Neural cell (in vitro differentiated cells): Measurements from ENCODE around the gene ACTN1. TPM values are rescaled to one million over a fixed set of nuclear protein-coding genes. Genes with fewer than 3 reads are reported as not detected.

Source experiments
- H2AFZ ChIP-seq: fragments of 200-600, 300-800 bp; sonication (generic), shearing (Covaris generic); 2 replicates; pipeline ENCODE4 v1.6.0; 2014; ENCODE audit warnings: low read depth, mild to moderate bottlenecking, antibody characterized with exemption, low read length, moderate library complexity
- H3F3A ChIP-seq: fragments of 200-600 bp; shearing (Covaris generic); 2 replicates; pipeline ENCODE4 v1.6.1; 2016; ENCODE audit warnings: mild to moderate bottlenecking, moderate library complexity, mixed read lengths, antibody characterized with exemption, low read length; ENCODE audit not compliant: insufficient read depth, poor library complexity, severe bottlenecking
- H3K27ac ChIP-seq: fragments of 200-600, 300-800 bp; sonication (generic), shearing (Covaris generic); 2 replicates; pipeline ENCODE4 v1.5.1; 2014; ENCODE audit warnings: mild to moderate bottlenecking, low read length, moderate library complexity
- H3K27me3 ChIP-seq: fragments of 300-800, 200-600 bp; sonication (generic), shearing (Covaris generic); 2 replicates; pipeline ENCODE4 v1.6.0; 2014; ENCODE audit warnings: mild to moderate bottlenecking, low read depth, low read length, moderate library complexity; ENCODE audit not compliant: insufficient read depth
- H3K36me3 ChIP-seq: fragments of 300-800, 200-600 bp; sonication (generic), shearing (Covaris generic); 2 replicates; pipeline ENCODE4 v1.5.1; 2014; ENCODE audit warnings: mild to moderate bottlenecking, antibody characterized with exemption, low read length, moderate library complexity; ENCODE audit not compliant: insufficient read depth
- H3K4me2 ChIP-seq: fragments of 300-800, 200-600 bp; sonication (generic), shearing (Covaris generic); 2 replicates; pipeline ENCODE4 v1.6.0; 2014; ENCODE audit warnings: mild to moderate bottlenecking, low read length
- H3K4me3 ChIP-seq: fragments of 300-800, 200-600 bp; sonication (generic), shearing (Covaris generic); 2 replicates; pipeline ENCODE4 v1.5.1; 2014; ENCODE audit warnings: mild to moderate bottlenecking, low read length, moderate library complexity
- H3K79me2 ChIP-seq: fragments of 200-600 bp; shearing (Covaris generic); replicated peaks from 2 replicates; pipeline ENCODE4 v1.6.0; 2014; ENCODE audit warnings: mild to moderate bottlenecking, low read length, moderate library complexity; ENCODE audit not compliant: insufficient read depth
- H3K9ac ChIP-seq: fragments of 300-800, 200-600 bp; sonication (generic), shearing (Covaris generic); 2 replicates; pipeline ENCODE4 v1.6.1; 2016; ENCODE audit warnings: mild to moderate bottlenecking, low read length, mixed read lengths
- H3K9me2 ChIP-seq: fragments of 200-600 bp; shearing (Covaris generic); 2 replicates; pipeline ENCODE4 v1.6.1; 2016; ENCODE audit warnings: mild to moderate bottlenecking, low read length, mixed read lengths; ENCODE audit not compliant: insufficient read depth
- H3K9me3 ChIP-seq: fragments of 200-600, 300-800 bp; sonication (generic), shearing (Covaris generic); 2 replicates; pipeline ENCODE4 v1.6.1; 2016; ENCODE audit warnings: mild to moderate bottlenecking, mixed run types, low read length, moderate library complexity, mixed read lengths
- H4K20me1 ChIP-seq: fragments of 200-600 bp; shearing (Covaris generic); 2 replicates; pipeline ENCODE4 v1.6.1; 2016; ENCODE audit warnings: mild to moderate bottlenecking, mixed run types; ENCODE audit not compliant: insufficient read depth
- CTCF ChIP-seq: fragments of 450-650 bp; IDR thresholded peaks from 2 replicates; pipeline ENCODE4 v1.5.1; 2014; ENCODE audit warnings: antibody characterized with exemption, mild to moderate bottlenecking, moderate library complexity; ENCODE audit not compliant: poor library complexity, severe bottlenecking
- EP300 ChIP-seq: fragments of 450-650 bp; conservative IDR thresholded peaks from 2 replicates; pipeline ENCODE4 v1.6.1; 2014; ENCODE audit warnings: antibody characterized with exemption, mild to moderate bottlenecking, moderate library complexity; ENCODE audit not compliant: poor library complexity, severe bottlenecking
- EZH2 ChIP-seq: fragments of 200-600, 300-800 bp; shearing (Covaris generic), sonication (generic); IDR thresholded peaks from 2 replicates; pipeline ENCODE4 v1.6.1; 2014; ENCODE audit warnings: antibody characterized with exemption, low read length, borderline replicate concordance, mild to moderate bottlenecking; ENCODE audit not compliant: insufficient read depth, poor library complexity, severe bottlenecking
- MXI1 ChIP-seq: fragments of 450-650 bp; conservative IDR thresholded peaks from 2 replicates; pipeline ENCODE4 v1.6.1; 2014; ENCODE audit warnings: antibody characterized with exemption, mild to moderate bottlenecking; ENCODE audit not compliant: poor library complexity, severe bottlenecking
- POLR2AphosphoS5 ChIP-seq: IDR thresholded peaks from 2 replicates; pipeline ENCODE4 v1.6.1; 2012
- RAD21 ChIP-seq: fragments of 450-650 bp; conservative IDR thresholded peaks from 2 replicates; pipeline ENCODE4 v1.6.1; 2014; ENCODE audit warnings: antibody characterized with exemption, mild to moderate bottlenecking, moderate library complexity
- SMC3 ChIP-seq: fragments of 450-650 bp; conservative IDR thresholded peaks from 2 replicates; pipeline ENCODE4 v1.6.1; 2014; ENCODE audit warnings: antibody characterized with exemption, mild to moderate bottlenecking, moderate library complexity; ENCODE audit not compliant: poor library complexity
- TAF1 ChIP-seq: IDR thresholded peaks from 2 replicates; pipeline ENCODE4 v1.6.1; 2012; ENCODE audit warnings: low read depth
- polyA plus RNA-seq: library from polyadenylated mRNA; depleted of rRNA; stranded (reverse); fragments of >200 nt; gene quantifications from 2 replicates; pipeline ENCODE4 v1.2.3, GENCODE V29; 2014
- TF ChIP-seq, protein P1 (sequence below): IDR thresholded peaks from 2 replicates; pipeline ENCODE4 v1.6.1; 2012; ENCODE audit warnings: borderline replicate concordance

Gene ACTN1
- polyA plus RNA-seq, 1 donor from 2014 or later, result 10.8 TPM

DNA sequence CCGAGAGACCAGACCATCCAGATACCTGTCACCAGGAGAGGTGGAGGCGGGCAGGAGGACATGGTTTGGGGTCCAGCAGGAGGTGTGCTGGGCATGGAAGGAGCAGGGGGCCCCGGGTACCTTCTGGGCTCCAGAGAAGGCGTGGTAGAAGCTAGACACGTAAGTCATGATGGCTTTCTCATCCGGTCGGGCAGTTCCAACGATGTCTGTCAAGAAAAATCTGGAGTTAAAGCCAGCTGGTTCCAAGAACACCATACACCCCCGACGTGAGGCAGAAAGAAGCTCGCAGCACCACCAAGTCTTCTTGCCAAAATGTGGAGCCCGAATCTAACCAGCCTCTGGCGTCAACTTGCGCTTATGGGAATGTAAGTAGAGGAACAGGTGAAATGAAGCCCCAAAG, 76.7 kb downstream of the ACTN1 start:
- TF ChIP-seq POLR2AphosphoS5, result no peak
- TF ChIP-seq, protein P1, sequence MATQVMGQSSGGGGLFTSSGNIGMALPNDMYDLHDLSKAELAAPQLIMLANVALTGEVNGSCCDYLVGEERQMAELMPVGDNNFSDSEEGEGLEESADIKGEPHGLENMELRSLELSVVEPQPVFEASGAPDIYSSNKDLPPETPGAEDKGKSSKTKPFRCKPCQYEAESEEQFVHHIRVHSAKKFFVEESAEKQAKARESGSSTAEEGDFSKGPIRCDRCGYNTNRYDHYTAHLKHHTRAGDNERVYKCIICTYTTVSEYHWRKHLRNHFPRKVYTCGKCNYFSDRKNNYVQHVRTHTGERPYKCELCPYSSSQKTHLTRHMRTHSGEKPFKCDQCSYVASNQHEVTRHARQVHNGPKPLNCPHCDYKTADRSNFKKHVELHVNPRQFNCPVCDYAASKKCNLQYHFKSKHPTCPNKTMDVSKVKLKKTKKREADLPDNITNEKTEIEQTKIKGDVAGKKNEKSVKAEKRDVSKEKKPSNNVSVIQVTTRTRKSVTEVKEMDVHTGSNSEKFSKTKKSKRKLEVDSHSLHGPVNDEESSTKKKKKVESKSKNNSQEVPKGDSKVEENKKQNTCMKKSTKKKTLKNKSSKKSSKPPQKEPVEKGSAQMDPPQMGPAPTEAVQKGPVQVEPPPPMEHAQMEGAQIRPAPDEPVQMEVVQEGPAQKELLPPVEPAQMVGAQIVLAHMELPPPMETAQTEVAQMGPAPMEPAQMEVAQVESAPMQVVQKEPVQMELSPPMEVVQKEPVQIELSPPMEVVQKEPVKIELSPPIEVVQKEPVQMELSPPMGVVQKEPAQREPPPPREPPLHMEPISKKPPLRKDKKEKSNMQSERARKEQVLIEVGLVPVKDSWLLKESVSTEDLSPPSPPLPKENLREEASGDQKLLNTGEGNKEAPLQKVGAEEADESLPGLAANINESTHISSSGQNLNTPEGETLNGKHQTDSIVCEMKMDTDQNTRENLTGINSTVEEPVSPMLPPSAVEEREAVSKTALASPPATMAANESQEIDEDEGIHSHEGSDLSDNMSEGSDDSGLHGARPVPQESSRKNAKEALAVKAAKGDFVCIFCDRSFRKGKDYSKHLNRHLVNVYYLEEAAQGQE, result no peak
- no peak overlapping the region for H3K4me3 ChIP-seq
- no peak overlapping the region for H3K4me2 ChIP-seq
- H3K27ac ChIP-seq, result no peak overlapping the region
- no peaks in the 10 kb centered on the region for H4K20me1 ChIP-seq
- H3K9me2 ChIP-seq, result no peaks in the 10 kb centered on the region
- H3K36me3 ChIP-seq, result no peaks in the 10 kb centered on the region
- no peaks in the 10 kb centered on the region for H3K27me3 ChIP-seq
- H3K9me3 ChIP-seq, result no peaks in the 10 kb centered on the region
- no peak overlapping the region for H2AFZ ChIP-seq
- H3K79me2 ChIP-seq, result no peaks in the 10 kb centered on the region
- H3F3A ChIP-seq, result no peaks in the 10 kb centered on the region
- no peak overlapping the region for H3K9ac ChIP-seq

- Histone ChIP-seq H3K4me3 (no peak overlapping the region), H3K27ac (no peak overlapping the region), H3K9me3 (no peaks in the 10 kb centered on the region), H3K4me2 (no peak overlapping the region), H4K20me1 (no peaks in the 10 kb centered on the region), H2AFZ (no peak overlapping the region), H3K79me2 (no peaks in the 10 kb centered on the region), H3K36me3 (no peaks in the 10 kb centered on the region), H3K9me2 (no peaks in the 10 kb centered on the region), H3F3A (no peaks in the 10 kb centered on the region), H3K9ac (no peak overlapping the region), H3K27me3 (no peaks in the 10 kb centered on the region)
- TF ChIP-seq MXI1 (no peak), TAF1 (no peak), POLR2AphosphoS5 (no peak), SMC3 (no peak), EZH2 (no peak)
These were observed 80.0 kb downstream of the ACTN1 start for GRCh38 chr14:68899033-68899603.

- Histone ChIP-seq H3K9ac (no peak overlapping the region), H3K4me3 (no peak overlapping the region), H3K27me3 (no peaks in the 10 kb centered on the region), H3K9me3 (no peaks in the 10 kb centered on the region), H3F3A (no peaks in the 10 kb centered on the region), H4K20me1 (no peaks in the 10 kb centered on the region), H3K4me2 (no peak overlapping the region), H3K36me3 (no peaks in the 10 kb centered on the region), H3K9me2 (no peaks in the 10 kb centered on the region), H2AFZ (no peak overlapping the region), H3K79me2 (no peaks in the 10 kb centered on the region), H3K27ac (no peak overlapping the region)
- TF ChIP-seq, protein P1, result no peak
- TF ChIP-seq SMC3 (no peak), MXI1 (no peak), CTCF (no peak), POLR2AphosphoS5 (no peak), EP300 (no peak), EZH2 (no peak), TAF1 (no peak), RAD21 (no peak)
These were observed 80.7 kb downstream of the ACTN1 start for GRCh38 chr14:68898248-68899032.
